Fibroblast of villous mesenchyme (primary cell): ENCODE measurements around the gene PPP1R14C. TPM values are rescaled to one million over a fixed set of nuclear protein-coding genes. Genes with fewer than 3 reads are reported as not detected.

Source experiments
- DNase-seq: peaks from one replicate; pipeline ENCODE4 v3.0.0-alpha.2; 2010; ENCODE audit warnings: low read depth
- H3K4me3 ChIP-seq: 2 replicates; pipeline ENCODE4 v1.5.1; 2011; ENCODE audit warnings: low read depth, mild to moderate bottlenecking, low read length
- total RNA-seq: library from RNA; depleted of rRNA; stranded (reverse); fragments of >200 nt; gene quantifications from 2 replicates; pipeline ENCODE4 v1.2.3, GENCODE V29; 2012
- TF ChIP-seq, protein P1 (sequence below): IDR thresholded peaks from 2 replicates; pipeline ENCODE4 v1.5.1; 2012; ENCODE audit warnings: low read depth, mild to moderate bottlenecking, low read length; ENCODE audit not compliant: insufficient read depth

The PPP1R14C gene, protein sequence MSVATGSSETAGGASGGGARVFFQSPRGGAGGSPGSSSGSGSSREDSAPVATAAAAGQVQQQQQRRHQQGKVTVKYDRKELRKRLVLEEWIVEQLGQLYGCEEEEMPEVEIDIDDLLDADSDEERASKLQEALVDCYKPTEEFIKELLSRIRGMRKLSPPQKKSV
- not detected in 2 replicates for total RNA-seq

DNA sequence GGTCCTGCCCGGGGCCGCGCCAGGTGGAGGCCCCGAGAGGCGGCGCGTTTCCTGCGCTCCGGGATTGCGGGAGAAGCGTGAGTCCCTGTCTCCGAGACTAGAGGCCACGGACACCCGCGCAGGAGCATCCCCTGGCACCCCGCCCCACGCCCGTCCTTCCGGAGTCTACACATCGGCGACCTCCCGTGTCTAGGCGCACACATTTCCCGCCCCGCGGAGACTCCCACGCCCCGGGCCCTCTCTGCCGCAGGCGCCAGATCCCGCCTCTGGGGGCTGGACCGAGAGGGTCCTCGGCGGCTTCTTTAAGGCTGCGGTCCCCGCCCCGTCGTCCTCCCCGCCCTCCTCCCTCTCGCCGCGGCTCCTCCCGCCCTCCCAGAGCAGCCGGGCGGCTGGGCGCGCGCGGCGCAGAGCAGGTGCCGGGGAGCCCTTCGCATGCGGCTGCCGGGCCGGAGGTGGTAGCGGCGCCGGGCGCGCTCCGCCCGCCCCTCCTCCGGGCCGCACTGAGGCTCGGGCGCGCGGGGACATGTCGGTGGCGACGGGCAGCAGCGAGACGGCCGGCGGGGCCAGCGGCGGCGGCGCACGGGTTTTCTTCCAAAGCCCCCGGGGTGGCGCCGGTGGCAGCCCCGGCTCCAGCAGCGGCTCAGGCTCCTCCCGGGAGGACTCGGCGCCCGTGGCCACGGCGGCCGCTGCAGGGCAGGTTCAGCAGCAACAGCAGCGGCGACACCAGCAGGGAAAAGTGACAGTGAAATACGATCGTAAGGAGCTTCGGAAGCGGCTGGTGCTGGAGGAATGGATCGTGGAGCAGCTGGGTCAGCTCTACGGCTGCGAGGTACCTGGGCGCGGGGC lies at the start of gene PPP1R14C:
Gene PPP1R14C, plus strand, starts transcription at position 375 of the 846 bp plus-strand sequence. Its CDS starts 149 bp downstream, at position 524.
- no peak within 1 kb of the TSS for H3K4me3 ChIP-seq
- TF ChIP-seq, protein P1, sequence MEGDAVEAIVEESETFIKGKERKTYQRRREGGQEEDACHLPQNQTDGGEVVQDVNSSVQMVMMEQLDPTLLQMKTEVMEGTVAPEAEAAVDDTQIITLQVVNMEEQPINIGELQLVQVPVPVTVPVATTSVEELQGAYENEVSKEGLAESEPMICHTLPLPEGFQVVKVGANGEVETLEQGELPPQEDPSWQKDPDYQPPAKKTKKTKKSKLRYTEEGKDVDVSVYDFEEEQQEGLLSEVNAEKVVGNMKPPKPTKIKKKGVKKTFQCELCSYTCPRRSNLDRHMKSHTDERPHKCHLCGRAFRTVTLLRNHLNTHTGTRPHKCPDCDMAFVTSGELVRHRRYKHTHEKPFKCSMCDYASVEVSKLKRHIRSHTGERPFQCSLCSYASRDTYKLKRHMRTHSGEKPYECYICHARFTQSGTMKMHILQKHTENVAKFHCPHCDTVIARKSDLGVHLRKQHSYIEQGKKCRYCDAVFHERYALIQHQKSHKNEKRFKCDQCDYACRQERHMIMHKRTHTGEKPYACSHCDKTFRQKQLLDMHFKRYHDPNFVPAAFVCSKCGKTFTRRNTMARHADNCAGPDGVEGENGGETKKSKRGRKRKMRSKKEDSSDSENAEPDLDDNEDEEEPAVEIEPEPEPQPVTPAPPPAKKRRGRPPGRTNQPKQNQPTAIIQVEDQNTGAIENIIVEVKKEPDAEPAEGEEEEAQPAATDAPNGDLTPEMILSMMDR: no peak
- no peak for DNase-seq

DNA sequence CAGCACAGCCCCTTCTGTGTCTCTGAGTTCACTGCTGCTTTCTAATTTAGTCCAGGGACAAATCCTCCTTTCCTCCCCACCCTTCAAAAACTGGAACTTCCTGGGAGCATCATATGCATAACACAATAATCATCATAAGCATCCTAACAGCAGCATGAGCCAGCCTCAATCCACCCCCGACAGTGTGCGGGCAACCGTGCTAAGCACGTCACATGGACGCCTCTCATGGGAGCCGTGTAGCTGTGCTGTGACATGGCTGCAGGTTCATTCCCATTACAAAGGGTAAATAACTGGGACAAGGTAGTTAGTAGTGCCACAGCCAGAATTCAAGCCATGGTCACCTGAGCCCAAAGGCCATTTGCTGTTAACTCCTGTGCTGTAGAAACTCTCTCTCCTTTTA lies 49.4 kb upstream of the PPP1R14C start:
- no peak overlapping the region for H3K4me3 ChIP-seq
- no peak for DNase-seq
- TF ChIP-seq, protein P1: no peak

DNA sequence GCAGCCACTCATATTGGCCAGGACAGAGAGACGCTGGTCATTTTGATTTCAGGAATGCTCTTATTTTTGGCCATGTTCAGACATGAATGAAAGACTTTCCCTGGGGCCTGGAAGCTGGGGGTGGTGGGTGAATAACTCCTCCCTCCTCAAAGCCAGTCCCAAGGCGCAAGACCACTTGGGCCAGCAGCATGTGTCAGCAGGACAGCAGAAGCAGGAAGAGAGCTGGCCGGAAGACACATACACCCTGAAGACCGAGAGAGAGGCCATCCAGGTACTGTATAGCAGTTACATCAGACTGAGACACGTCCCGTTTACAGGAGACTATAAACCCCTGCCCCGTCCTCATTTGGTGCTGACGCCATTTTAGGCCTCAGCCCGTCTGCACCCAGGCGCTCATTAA lies 44.7 kb upstream of the PPP1R14C start:
- TF ChIP-seq, protein P1: no peak
- no peak overlapping the region for H3K4me3 ChIP-seq
- DNase-seq: no peak

DNA sequence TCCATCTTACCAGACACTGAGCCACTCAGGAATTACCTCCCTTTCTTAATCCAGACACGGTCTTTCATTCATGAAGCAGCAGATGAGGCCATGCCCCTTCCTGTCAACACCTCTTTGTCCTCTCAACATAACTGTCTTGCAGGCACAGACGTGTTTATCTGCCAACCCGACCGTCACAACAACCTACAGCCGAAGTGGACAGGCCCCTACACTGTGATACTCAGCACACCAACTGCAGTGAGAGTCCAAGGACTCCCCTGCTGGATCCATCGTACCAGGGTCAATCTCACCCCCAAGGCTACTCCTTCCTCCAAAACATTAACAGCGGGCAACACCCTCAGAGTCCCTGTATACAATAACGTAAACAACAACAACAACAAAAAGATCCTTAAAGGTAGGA lies 43.3 kb upstream of the PPP1R14C start:
- no peak for DNase-seq
- no peak overlapping the region for H3K4me3 ChIP-seq
- TF ChIP-seq, protein P1: no peak

DNA sequence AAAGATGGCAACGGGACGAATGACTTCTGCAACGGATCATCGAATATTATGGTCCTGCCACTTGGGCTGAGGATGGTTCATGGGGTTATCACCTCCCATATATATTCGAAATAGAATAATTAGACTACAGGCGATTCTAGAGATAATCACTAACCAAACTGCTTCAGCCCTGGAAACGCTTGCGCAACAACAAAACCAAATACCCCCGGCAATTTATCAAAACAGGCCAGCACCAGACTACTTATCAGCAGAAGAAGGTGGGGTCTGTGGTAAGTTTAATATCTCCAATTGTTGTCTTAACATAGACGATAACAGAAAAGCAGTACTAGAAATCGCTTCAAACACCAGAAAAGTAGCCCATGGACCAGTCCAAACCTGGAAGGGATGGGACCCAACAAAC lies 42.9 kb upstream of the PPP1R14C start:
- no peak overlapping the region for H3K4me3 ChIP-seq
- no peak for DNase-seq
- TF ChIP-seq, protein P1: no peak

DNA sequence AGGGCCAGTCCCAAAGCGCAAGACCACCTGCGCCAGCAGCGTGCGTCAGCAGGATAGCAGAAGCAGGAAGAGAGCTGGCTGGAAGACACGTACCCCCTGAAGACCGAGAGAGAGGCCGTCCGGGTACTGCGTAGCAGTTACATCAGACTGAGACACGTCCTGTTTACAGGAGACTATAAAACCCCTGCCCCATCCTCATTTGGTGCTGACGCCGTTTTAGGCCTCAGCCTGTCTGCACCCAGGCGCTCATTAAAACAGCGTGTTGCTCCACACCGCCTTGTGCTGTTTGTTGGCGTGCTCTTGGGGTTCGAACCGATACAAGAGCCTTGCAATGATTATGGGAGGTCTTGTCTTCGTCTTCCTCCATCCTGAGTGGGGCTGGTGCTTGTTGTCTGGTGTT lies 42.1 kb upstream of the PPP1R14C start:
- no peak overlapping the region for H3K4me3 ChIP-seq
- TF ChIP-seq, protein P1: no peak
- no peak for DNase-seq
